ENCODE measurements around the gene SPATA45. TPM values are rescaled to one million over a fixed set of nuclear protein-coding genes. Genes with fewer than 3 reads are reported as not detected.

SPATA45 gene
- total and polyA plus RNA-seq, 2 donors (not counting 1 experiment from before 2014, with no cell fraction given), result 0.64 TPM; not detected in 1

GRCh38 chr1:212884592-212884991, 37.1 kb upstream of the SPATA45 start:
- Histone ChIP-seq H3K27me3 (replicated peaks in 1 of 4; ENCODE audit: control extremely low read depth in 1 of 4, control insufficient read depth in 3 of 4, insufficient read depth in 4 of 4, low read length in 3 of 4) (no peaks in the 10 kb centered on the region), H3K9ac (ENCODE audit: low read length) (no peak overlapping the region), H3K4me2 (replicated peaks; ENCODE audit: low read depth, low read length, poor library complexity, severe bottlenecking) (no peak overlapping the region), H3K27ac (ENCODE audit: low read length in 2 of 2) (no peak overlapping the region), H3K9me3 (ENCODE audit: control extremely low read depth in 1 of 3, control insufficient read depth in 2 of 3, insufficient read depth in 1 of 3, low read length in 2 of 3) (no peaks in the 10 kb centered on the region), H3K79me2 (ENCODE audit: control insufficient read depth, insufficient read depth, low read length) (no peaks in the 10 kb centered on the region), H2AFZ (ENCODE audit: insufficient read depth, low read depth, low read length, poor library complexity, severe bottlenecking) (no peak overlapping the region), H3K4me1 (ENCODE audit: control insufficient read depth in 2 of 2, insufficient read depth in 2 of 2, low read length in 2 of 2) (no peaks in the 10 kb centered on the region), H4K20me1 (ENCODE audit: control insufficient read depth, insufficient read depth, low read length, poor library complexity, severe bottlenecking) (no peaks in the 10 kb centered on the region), H3K4me3 (ENCODE audit: control extremely low read depth in 1 of 5, extremely low read depth in 1 of 5, insufficient read depth in 1 of 5, low read depth in 2 of 5, low read length in 4 of 5) (no peak overlapping the region), H3K36me3 (replicated peaks in 1 of 2; ENCODE audit: control extremely low read depth in 1 of 2, control insufficient read depth in 1 of 2, extremely low read depth in 1 of 2, insufficient read depth in 2 of 2, low read length in 1 of 2) (peaks cover 2 to 45% of the 10 kb centered on the region in 2 experiments)
- Mint-ChIP-seq H3K9me3 (ENCODE audit: insufficient read depth) (no peaks in the 10 kb centered on the region), H3K4me1 (no peaks in the 10 kb centered on the region), H3K4me3 (no peak overlapping the region), H3K27me3 (no peaks in the 10 kb centered on the region), H3K27ac (no peak overlapping the region)
- DNase-seq (no peak), ATAC-seq (ENCODE audit: low read depth) (no peak)
- intact Hi-C loops (cut with micrococcal nuclease), result no loop called here
- 100% methylated on average over 2 of the region's 4 CpGs for WGBS (ENCODE audit: insufficient coverage)
- CTCF ChIA-PET, result no interaction called here
- TF ChIP-seq EZH2 (IDR thresholded peaks at IDR 0.05; ENCODE audit: borderline replicate concordance, insufficient read depth, low read depth, low read length, poor library complexity, severe bottlenecking) (no peak), CTCF (IDR thresholded peaks at IDR 0.05) (no peak)
- POLR2A ChIA-PET, result no interaction called here

- POLR2A ChIA-PET, result no interaction called here
- intact Hi-C loops (cut with micrococcal nuclease), result no loop called here
- Mint-ChIP-seq H3K27ac (no peak overlapping the region), H3K27me3 (no peaks in the 10 kb centered on the region), H3K4me3 (no peak overlapping the region), H3K9me3 (ENCODE audit: insufficient read depth) (no peaks in the 10 kb centered on the region), H3K4me1 (no peaks in the 10 kb centered on the region)
- Histone ChIP-seq H3K27ac (ENCODE audit: low read length in 2 of 2) (no peak overlapping the region), H3K79me2 (ENCODE audit: control insufficient read depth, insufficient read depth, low read length) (no peaks in the 10 kb centered on the region), H3K9ac (ENCODE audit: low read length) (no peak overlapping the region), H4K20me1 (ENCODE audit: control insufficient read depth, insufficient read depth, low read length, poor library complexity, severe bottlenecking) (no peaks in the 10 kb centered on the region), H3K4me1 (ENCODE audit: control insufficient read depth in 2 of 2, insufficient read depth in 2 of 2, low read length in 2 of 2) (no peaks in the 10 kb centered on the region), H3K36me3 (replicated peaks in 1 of 2; ENCODE audit: control extremely low read depth in 1 of 2, control insufficient read depth in 1 of 2, extremely low read depth in 1 of 2, insufficient read depth in 2 of 2, low read length in 1 of 2) (peaks cover 8 to 26% of the 10 kb centered on the region in 2 experiments), H3K9me3 (ENCODE audit: control extremely low read depth in 1 of 3, control insufficient read depth in 2 of 3, insufficient read depth in 1 of 3, low read length in 2 of 3) (no peaks in the 10 kb centered on the region), H2AFZ (ENCODE audit: insufficient read depth, low read depth, low read length, poor library complexity, severe bottlenecking) (no peak overlapping the region), H3K4me2 (replicated peaks; ENCODE audit: low read depth, low read length, poor library complexity, severe bottlenecking) (no peak overlapping the region), H3K4me3 (ENCODE audit: control extremely low read depth in 1 of 5, extremely low read depth in 1 of 5, insufficient read depth in 1 of 5, low read depth in 2 of 5, low read length in 4 of 5) (no peak overlapping the region), H3K27me3 (replicated peaks in 1 of 4; ENCODE audit: control extremely low read depth in 1 of 4, control insufficient read depth in 3 of 4, insufficient read depth in 4 of 4, low read length in 3 of 4) (no peaks in the 10 kb centered on the region)
- DNase-seq (no peak), ATAC-seq (ENCODE audit: low read depth) (no peak)
- CTCF ChIA-PET, result no interaction called here
- TF ChIP-seq CTCF (IDR thresholded peaks at IDR 0.05) (no peak), EZH2 (IDR thresholded peaks at IDR 0.05; ENCODE audit: borderline replicate concordance, insufficient read depth, low read depth, low read length, poor library complexity, severe bottlenecking) (no peak)
- 96% methylated on average over 3 of the region's 6 CpGs for WGBS (ENCODE audit: insufficient coverage)
These were observed 32.7 kb upstream of the SPATA45 start for GRCh38 chr1:212879947-212880690.
